GM12892 (cell line): ENCODE results near the gene PHF19.

Experiments used
- POLR2A ChIP-seq: IDR thresholded peaks from 2 replicates; pipeline ENCODE4 v1.6.1; 2011; ENCODE audit warnings: low read depth, low read length, control low read depth
- POLR2AphosphoS5 ChIP-seq: IDR thresholded peaks from 2 replicates; pipeline ENCODE4 v1.6.1; 2011; ENCODE audit warnings: low read depth, low read length, control low read depth

- TF ChIP-seq POLR2A (no peak), POLR2AphosphoS5 (no peak)
These were observed 2.5 kb upstream of the PHF19 start for GRCh38 chr9:120879446-120879845.
